Measurements from ENCODE around the gene TSPAN4. TPM values are rescaled to one million over a fixed set of nuclear protein-coding genes. Genes with fewer than 3 reads are reported as not detected.

The TSPAN4 gene
- total RNA-seq, 1 donor from 2014 or later, result 26.4 TPM

GRCh38 chr11:860234-861104 is 17.8 kb downstream of the TSPAN4 start:
- no peak for TF ChIP-seq CTCF (IDR thresholded peaks at IDR 0.05; ENCODE audit: unreplicated experiment)
- no peak overlapping the region for H3K4me3 Mint-ChIP-seq (ENCODE audit: unreplicated experiment)
- DNase-seq (ENCODE audit: low spot score), result no peak
- peaks cover 4% of the 10 kb centered on the region for H3K36me3 Mint-ChIP-seq (ENCODE audit: low read depth, unreplicated experiment)
- H3K27ac Mint-ChIP-seq (ENCODE audit: unreplicated experiment), result no peak overlapping the region
- H3K9me3 Mint-ChIP-seq (ENCODE audit: unreplicated experiment), result no peaks in the 10 kb centered on the region
- H3K27me3 Mint-ChIP-seq (ENCODE audit: unreplicated experiment), result peaks cover 29% of the 10 kb centered on the region
- peaks cover 4% of the 10 kb centered on the region for H3K4me1 Mint-ChIP-seq (ENCODE audit: unreplicated experiment)

- peaks cover 4% of the 10 kb centered on the region for H3K4me1 Mint-ChIP-seq (ENCODE audit: unreplicated experiment)
- H3K36me3 Mint-ChIP-seq (ENCODE audit: low read depth, unreplicated experiment), result peaks cover 4% of the 10 kb centered on the region
- H3K4me3 Mint-ChIP-seq (ENCODE audit: unreplicated experiment), result no peak overlapping the region
- no peak for TF ChIP-seq CTCF (IDR thresholded peaks at IDR 0.05; ENCODE audit: unreplicated experiment)
- no peak for DNase-seq (ENCODE audit: low spot score)
- peaks cover 29% of the 10 kb centered on the region for H3K27me3 Mint-ChIP-seq (ENCODE audit: unreplicated experiment)
- H3K9me3 Mint-ChIP-seq (ENCODE audit: unreplicated experiment), result no peaks in the 10 kb centered on the region
- H3K27ac Mint-ChIP-seq (ENCODE audit: unreplicated experiment), result no peak overlapping the region
Measured at GRCh38 chr11:861105-861479, 18.4 kb downstream of the TSPAN4 start.

- Mint-ChIP-seq H3K27me3 (ENCODE audit: unreplicated experiment) (peaks cover 24% of the 10 kb centered on the region), H3K9me3 (ENCODE audit: unreplicated experiment) (no peaks in the 10 kb centered on the region), H3K27ac (ENCODE audit: unreplicated experiment) (no peak overlapping the region), H3K4me1 (ENCODE audit: unreplicated experiment) (no peaks in the 10 kb centered on the region), H3K4me3 (ENCODE audit: unreplicated experiment) (no peak overlapping the region), H3K36me3 (ENCODE audit: low read depth, unreplicated experiment) (peaks cover 4% of the 10 kb centered on the region)
- no peak for DNase-seq (ENCODE audit: low spot score)
- no peak for TF ChIP-seq CTCF (IDR thresholded peaks at IDR 0.05; ENCODE audit: unreplicated experiment)
Measured at GRCh38 chr11:862081-862661, 19.5 kb downstream of the TSPAN4 start.

- Mint-ChIP-seq H3K4me3 (ENCODE audit: unreplicated experiment) (no peak overlapping the region), H3K36me3 (ENCODE audit: low read depth, unreplicated experiment) (peaks cover 4% of the 10 kb centered on the region)
Measured at GRCh38 chr11:862696-863022, 20.0 kb downstream of the TSPAN4 start.

More at GRCh38 chr11:862696-863022, 20.0 kb downstream of the TSPAN4 start:
- H3K4me1 Mint-ChIP-seq (ENCODE audit: unreplicated experiment), result no peaks in the 10 kb centered on the region
- H3K27me3 Mint-ChIP-seq (ENCODE audit: unreplicated experiment), result peaks cover 26% of the 10 kb centered on the region
- TF ChIP-seq CTCF (IDR thresholded peaks at IDR 0.05; ENCODE audit: unreplicated experiment), result no peak
- no peaks in the 10 kb centered on the region for H3K9me3 Mint-ChIP-seq (ENCODE audit: unreplicated experiment)
- H3K27ac Mint-ChIP-seq (ENCODE audit: unreplicated experiment), result no peak overlapping the region
- DNase-seq (ENCODE audit: low spot score), result no peak
